SU-DHL-6 (cell line): ENCODE results near the gene CSHL1.
"Not testable (repeated sequence)": the region's sequence is repeated elsewhere in the genome, so short reads cannot be mapped to it uniquely, and the experiment has no call there.

Source experiments
- H2AFZ ChIP-seq: fragments of 200-600 bp; sonication (generic); 2 replicates; pipeline ENCODE4 v1.6.1; 2014; ENCODE audit warnings: low read depth, mild to moderate bottlenecking, moderate library complexity, mixed read lengths, antibody characterized with exemption, low read length; ENCODE audit not compliant: severe bottlenecking
- H3F3A ChIP-seq: fragments of 200-600 bp; shearing (Covaris generic); 2 replicates; pipeline ENCODE4 v1.6.0; 2016; ENCODE audit warnings: antibody characterized with exemption, mild to moderate bottlenecking; ENCODE audit not compliant: insufficient read depth
- H3K27ac ChIP-seq: fragments of 200-600 bp; sonication (generic); 2 replicates; pipeline ENCODE4 v1.5.1; 2016; ENCODE audit warnings: low read depth, mild to moderate bottlenecking, low read length, moderate library complexity, mixed read lengths
- H3K27me3 ChIP-seq: fragments of 200-600 bp; sonication (generic), shearing (Covaris generic); 2 replicates; pipeline ENCODE4 v1.6.0; 2014; ENCODE audit warnings: mild to moderate bottlenecking, low read length
- H3K36me3 ChIP-seq: fragments of 200-600 bp; sonication (generic); 2 replicates; pipeline ENCODE4 v1.6.1; 2014; ENCODE audit warnings: mild to moderate bottlenecking, low read length, mixed read lengths
- H3K4me2 ChIP-seq: fragments of 300-600, 200-600 bp; shearing (Covaris generic), sonication (generic); 2 replicates; pipeline ENCODE4 v1.6.0; 2014; ENCODE audit warnings: low read length, low read depth, mild to moderate bottlenecking; ENCODE audit not compliant: poor library complexity, severe bottlenecking
- H3K4me3 ChIP-seq: fragments of 200-600 bp; sonication (generic); 2 replicates; pipeline ENCODE4 v1.5.1; 2014; ENCODE audit warnings: antibody characterized with exemption, low read length, mild to moderate bottlenecking, mixed read lengths; ENCODE audit not compliant: insufficient read depth, poor library complexity, severe bottlenecking
- H3K79me2 ChIP-seq: fragments of 200-600 bp; sonication (generic); 2 replicates; pipeline ENCODE4 v1.6.1; 2014; ENCODE audit warnings: mild to moderate bottlenecking, low read length, moderate library complexity; ENCODE audit not compliant: insufficient read depth
- H3K9ac ChIP-seq: fragments of 200-600 bp; sonication (generic); 2 replicates; pipeline ENCODE4 v1.7.0; 2014; ENCODE audit warnings: mild to moderate bottlenecking, low read length
- H3K9me2 ChIP-seq: fragments of 200-600 bp; sonication (generic); replicated peaks from 2 replicates; pipeline ENCODE4 v1.6.1; 2014; ENCODE audit warnings: low read length; ENCODE audit not compliant: insufficient read depth
- H3K9me3 ChIP-seq: fragments of 200-600 bp; sonication (generic); 2 replicates; pipeline ENCODE4 v1.6.1; 2014; ENCODE audit warnings: low read length, mixed read lengths; ENCODE audit not compliant: insufficient read depth
- H4K20me1 ChIP-seq: fragments of 200-600 bp; sonication (generic); 2 replicates; pipeline ENCODE4 v1.6.1; 2014; ENCODE audit warnings: low read depth, mild to moderate bottlenecking, antibody characterized with exemption, low read length, moderate library complexity, mixed read lengths
- EZH2phosphoT487 ChIP-seq: fragments of 200-600 bp; sonication (generic), shearing (Covaris generic); conservative IDR thresholded peaks from 2 replicates; pipeline ENCODE4 v1.6.1; 2018; ENCODE audit warnings: mild to moderate bottlenecking, antibody characterized with exemption, low read length, moderate library complexity, mixed read lengths
- TF ChIP-seq, protein P1 (sequence below): fragments of 200-600 bp; sonication (generic); IDR thresholded peaks from one replicate; pipeline ENCODE4 v1.5.1; 2017; ENCODE audit warnings: antibody characterized with exemption, mild to moderate bottlenecking, low read length, moderate library complexity; ENCODE audit not compliant: insufficient read depth, poor library complexity, severe bottlenecking

Gene CSHL1

DNA sequence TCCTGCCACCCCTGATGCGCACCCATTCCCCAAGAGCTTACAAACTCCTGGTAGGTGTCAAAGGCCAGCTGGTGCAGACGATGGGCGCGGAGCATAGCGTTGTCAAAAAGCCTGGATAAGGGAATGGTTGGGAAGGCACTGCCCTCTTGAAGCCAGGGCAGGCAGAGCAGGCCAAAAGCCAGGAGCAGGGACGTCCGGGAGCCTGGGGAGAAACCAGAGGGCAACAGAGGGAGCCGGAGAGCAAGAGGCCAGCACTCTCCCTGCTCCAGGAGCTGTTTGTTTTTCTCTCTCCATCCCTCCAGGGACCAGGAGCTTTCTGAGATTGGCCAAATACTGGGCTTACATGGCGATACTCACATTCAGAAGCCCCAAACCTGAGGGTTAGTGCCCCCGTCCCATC is 7.2 kb upstream of the CSHL1 start:
- H3K27ac ChIP-seq, result no peak overlapping the region
- no peaks in the 10 kb centered on the region for H3K27me3 ChIP-seq
- no peak overlapping the region for H3K4me2 ChIP-seq
- no peak overlapping the region for H3K4me3 ChIP-seq
- no peak overlapping the region for H3K9ac ChIP-seq
- H2AFZ ChIP-seq, result no peak overlapping the region
- H3K9me3 ChIP-seq, result no peaks in the 10 kb centered on the region
- no peaks in the 10 kb centered on the region for H3K36me3 ChIP-seq
- H3K9me2 ChIP-seq, result no peaks in the 10 kb centered on the region
- no peaks in the 10 kb centered on the region for H4K20me1 ChIP-seq
- peaks cover 20% of the 10 kb centered on the region for H3F3A ChIP-seq
- no peaks in the 10 kb centered on the region for H3K79me2 ChIP-seq
- TF ChIP-seq, protein P1, sequence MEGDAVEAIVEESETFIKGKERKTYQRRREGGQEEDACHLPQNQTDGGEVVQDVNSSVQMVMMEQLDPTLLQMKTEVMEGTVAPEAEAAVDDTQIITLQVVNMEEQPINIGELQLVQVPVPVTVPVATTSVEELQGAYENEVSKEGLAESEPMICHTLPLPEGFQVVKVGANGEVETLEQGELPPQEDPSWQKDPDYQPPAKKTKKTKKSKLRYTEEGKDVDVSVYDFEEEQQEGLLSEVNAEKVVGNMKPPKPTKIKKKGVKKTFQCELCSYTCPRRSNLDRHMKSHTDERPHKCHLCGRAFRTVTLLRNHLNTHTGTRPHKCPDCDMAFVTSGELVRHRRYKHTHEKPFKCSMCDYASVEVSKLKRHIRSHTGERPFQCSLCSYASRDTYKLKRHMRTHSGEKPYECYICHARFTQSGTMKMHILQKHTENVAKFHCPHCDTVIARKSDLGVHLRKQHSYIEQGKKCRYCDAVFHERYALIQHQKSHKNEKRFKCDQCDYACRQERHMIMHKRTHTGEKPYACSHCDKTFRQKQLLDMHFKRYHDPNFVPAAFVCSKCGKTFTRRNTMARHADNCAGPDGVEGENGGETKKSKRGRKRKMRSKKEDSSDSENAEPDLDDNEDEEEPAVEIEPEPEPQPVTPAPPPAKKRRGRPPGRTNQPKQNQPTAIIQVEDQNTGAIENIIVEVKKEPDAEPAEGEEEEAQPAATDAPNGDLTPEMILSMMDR, result no peak
- TF ChIP-seq EZH2phosphoT487, result no peak

DNA sequence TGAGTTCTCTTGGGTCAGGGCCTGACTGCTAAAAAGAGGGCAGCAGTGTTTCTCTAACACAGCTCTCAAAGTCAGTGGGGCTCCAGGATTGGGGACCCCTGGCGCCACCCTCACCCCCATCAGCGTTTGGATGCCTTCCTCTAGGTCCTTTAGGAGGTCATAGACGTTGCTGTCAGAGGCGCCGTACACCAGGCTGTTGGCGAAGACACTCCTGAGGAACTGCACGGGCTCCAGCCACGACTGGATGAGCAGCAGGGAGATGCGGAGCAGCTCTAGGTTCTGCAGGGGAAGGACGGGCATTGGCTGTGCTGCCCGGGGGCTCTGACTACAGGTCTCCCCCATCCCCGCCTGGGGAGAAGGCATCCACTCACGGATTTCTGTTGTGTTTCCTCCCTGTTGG is 6.6 kb upstream of the CSHL1 start:
- no peaks in the 10 kb centered on the region for H3K27me3 ChIP-seq
- H3K4me3 ChIP-seq, result no peak overlapping the region
- H4K20me1 ChIP-seq, result no peaks in the 10 kb centered on the region
- no peak overlapping the region for H3K27ac ChIP-seq
- no peak for TF ChIP-seq EZH2phosphoT487
- TF ChIP-seq, protein P1, result no peak
- H3K36me3 ChIP-seq, result no peaks in the 10 kb centered on the region
- H3K79me2 ChIP-seq, result no peaks in the 10 kb centered on the region
- H3K9me3 ChIP-seq, result no peaks in the 10 kb centered on the region
- no peaks in the 10 kb centered on the region for H3K9me2 ChIP-seq
- H2AFZ ChIP-seq, result no peak overlapping the region
- H3F3A ChIP-seq, result peaks cover 16% of the 10 kb centered on the region
- H3K4me2 ChIP-seq, result no peak overlapping the region
- H3K9ac ChIP-seq, result no peak overlapping the region

DNA sequence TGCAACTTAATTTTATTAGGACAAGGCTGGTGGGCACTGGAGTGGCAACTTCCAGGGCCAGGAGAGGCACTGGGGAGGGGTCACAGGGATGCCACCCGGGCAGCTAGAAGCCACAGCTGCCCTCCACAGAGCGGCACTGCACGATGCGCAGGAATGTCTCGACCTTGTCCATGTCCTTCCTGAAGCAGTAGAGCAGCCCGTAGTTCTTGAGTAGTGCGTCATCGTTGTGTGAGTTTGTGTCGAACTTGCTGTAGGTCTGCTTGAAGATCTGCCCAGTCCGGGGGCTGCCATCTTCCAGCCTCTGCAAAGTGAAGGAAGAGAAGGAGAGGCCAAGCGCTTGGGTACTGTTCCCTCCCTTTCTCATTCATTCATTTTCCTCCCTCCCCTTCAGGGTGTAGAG is 6.1 kb upstream of the CSHL1 start:
- H3K9me3 ChIP-seq, H4K20me1 ChIP-seq, H3K9me2 ChIP-seq, H3K9ac ChIP-seq, H3K4me2 ChIP-seq, H3K36me3 ChIP-seq, H3K27me3 ChIP-seq, H3K27ac ChIP-seq, H3K4me3 ChIP-seq, H3K79me2 ChIP-seq, H2AFZ ChIP-seq: not testable (repeated sequence)
- H3F3A ChIP-seq, result peaks cover 16% of the 10 kb centered on the region

DNA sequence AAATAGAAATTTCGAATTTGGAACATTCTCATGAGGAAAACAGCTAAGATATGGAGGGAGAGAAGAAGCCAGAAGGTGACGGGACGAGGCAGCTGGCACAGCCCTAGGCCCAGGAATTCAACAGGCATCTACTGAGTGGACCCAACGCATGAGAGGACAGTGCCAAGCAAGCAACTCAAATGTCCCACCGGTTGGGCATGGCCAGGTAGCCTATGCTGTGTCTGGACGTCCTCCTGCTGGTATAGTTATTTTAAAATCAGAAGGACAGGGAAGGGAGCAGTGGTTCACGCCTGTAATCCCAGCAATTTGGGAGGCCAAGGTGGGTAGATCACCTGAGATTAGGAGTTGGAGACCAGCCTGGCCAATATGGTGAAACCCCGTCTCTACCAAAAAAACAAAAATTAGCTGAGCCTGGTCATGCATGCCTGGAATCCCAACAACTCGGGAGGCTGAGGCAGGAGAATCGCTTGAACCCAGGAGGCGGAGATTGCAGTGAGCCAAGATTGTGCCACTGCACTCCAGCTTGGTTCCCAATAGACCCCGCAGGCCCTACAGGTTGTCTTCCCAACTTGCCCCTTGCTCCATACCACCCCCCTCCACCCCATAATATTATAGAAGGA is 5.6 kb upstream of the CSHL1 start:
- Histone ChIP-seq H3K4me3 (no peak overlapping the region), H4K20me1 (no peaks in the 10 kb centered on the region), H2AFZ (no peak overlapping the region), H3K4me2 (no peak overlapping the region), H3K9ac (no peak overlapping the region), H3K27me3 (no peaks in the 10 kb centered on the region), H3K9me2 (no peaks in the 10 kb centered on the region), H3K9me3 (no peaks in the 10 kb centered on the region), H3K36me3 (no peaks in the 10 kb centered on the region), H3K79me2 (no peaks in the 10 kb centered on the region), H3K27ac (no peak overlapping the region), H3F3A (peaks cover 16% of the 10 kb centered on the region)
- TF ChIP-seq, protein P1, result no peak
- no peak for TF ChIP-seq EZH2phosphoT487

DNA sequence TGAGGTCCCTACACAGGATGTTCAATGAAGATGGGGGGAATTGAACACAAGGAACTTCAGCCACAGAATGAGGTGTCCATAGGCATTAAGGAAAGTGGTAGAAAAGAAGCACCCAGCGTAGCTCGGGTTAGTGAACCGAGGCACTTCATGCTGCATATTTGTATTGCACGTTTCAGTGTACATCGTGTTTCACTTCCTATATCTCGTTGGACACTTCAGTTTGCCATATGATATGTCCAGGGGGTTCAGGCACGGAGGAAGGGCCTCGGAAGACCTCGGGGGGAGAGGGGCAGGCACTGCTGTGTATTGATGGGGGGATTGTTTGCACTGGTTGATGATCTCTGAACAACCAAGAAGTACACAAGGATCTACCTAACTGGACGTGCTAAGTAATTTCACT is 4.7 kb upstream of the CSHL1 start:
- H3K9me2 ChIP-seq, H3K9ac ChIP-seq, H2AFZ ChIP-seq, H3K79me2 ChIP-seq, H3K27me3 ChIP-seq, H3K27ac ChIP-seq, H3K4me3 ChIP-seq, H3K36me3 ChIP-seq, H3K9me3 ChIP-seq, H4K20me1 ChIP-seq: not testable (repeated sequence)
- peak overlapping the region; percentile 22 for H3K4me2 ChIP-seq
- peaks cover 15% of the 10 kb centered on the region for H3F3A ChIP-seq
